ENCODE measurements around the gene GHRL. TPM values are rescaled to one million over a fixed set of nuclear protein-coding genes. Genes with fewer than 3 reads are reported as not detected.
A peak's percentile ranks its signal among the peaks of the same experiment; 100 is the strongest.

The GHRL gene
- total and polyA plus RNA-seq, 4 donors = 0.39 to 1.9 (median 1.6) TPM; not detected in 1

DNA sequence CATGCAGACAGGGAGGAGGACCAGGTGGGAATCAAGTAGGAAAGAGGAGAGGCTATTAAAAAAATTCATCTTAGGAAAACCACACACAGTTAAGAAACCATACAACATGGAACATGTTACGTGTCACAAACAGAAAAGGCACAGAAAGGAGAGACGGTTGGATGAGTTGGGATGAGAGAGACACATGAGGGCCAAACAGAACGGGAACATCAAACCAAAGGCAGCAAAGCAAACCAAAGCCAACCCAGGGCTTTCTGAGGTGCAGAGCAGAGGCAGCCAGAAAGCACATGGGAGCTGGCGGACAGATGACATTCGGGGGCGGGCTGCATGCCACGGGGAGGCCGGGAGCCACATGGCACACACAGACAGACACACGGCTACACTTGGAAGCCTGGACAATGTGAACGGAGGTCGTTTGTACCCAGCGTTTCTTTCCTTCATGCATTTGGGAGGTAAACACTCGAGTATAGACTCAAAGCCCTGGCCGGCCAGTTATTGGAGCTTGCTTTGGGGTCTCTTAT, 36.8 kb upstream of the GHRL start:
- no peaks in the 10 kb centered on the region for H3K9me3 ChIP-seq (ENCODE audit: control insufficient read depth, insufficient read depth, low read length)
- no peak overlapping the region for H3K4me3 ChIP-seq (ENCODE audit: low read depth, low read length)
- H3K27ac ChIP-seq (ENCODE audit: low read depth, low read length) = no peak overlapping the region
- DNase-seq (ENCODE audit: low read depth in 4 of 6, low spot score in 6 of 6) = no peak
- whole genome bisulfite sequencing (ENCODE audit: insufficient coverage) = 76% methylated on average over 12 of the region's 14 CpGs
- no peaks in the 10 kb centered on the region for H3K27me3 ChIP-seq (ENCODE audit: control insufficient read depth, insufficient read depth, low read length)
- H3K36me3 ChIP-seq (ENCODE audit: control insufficient read depth, insufficient read depth, low read length) = peaks cover 61% of the 10 kb centered on the region
- no peaks in the 10 kb centered on the region for H3K4me1 ChIP-seq (ENCODE audit: control insufficient read depth, insufficient read depth, low read length)

DNA sequence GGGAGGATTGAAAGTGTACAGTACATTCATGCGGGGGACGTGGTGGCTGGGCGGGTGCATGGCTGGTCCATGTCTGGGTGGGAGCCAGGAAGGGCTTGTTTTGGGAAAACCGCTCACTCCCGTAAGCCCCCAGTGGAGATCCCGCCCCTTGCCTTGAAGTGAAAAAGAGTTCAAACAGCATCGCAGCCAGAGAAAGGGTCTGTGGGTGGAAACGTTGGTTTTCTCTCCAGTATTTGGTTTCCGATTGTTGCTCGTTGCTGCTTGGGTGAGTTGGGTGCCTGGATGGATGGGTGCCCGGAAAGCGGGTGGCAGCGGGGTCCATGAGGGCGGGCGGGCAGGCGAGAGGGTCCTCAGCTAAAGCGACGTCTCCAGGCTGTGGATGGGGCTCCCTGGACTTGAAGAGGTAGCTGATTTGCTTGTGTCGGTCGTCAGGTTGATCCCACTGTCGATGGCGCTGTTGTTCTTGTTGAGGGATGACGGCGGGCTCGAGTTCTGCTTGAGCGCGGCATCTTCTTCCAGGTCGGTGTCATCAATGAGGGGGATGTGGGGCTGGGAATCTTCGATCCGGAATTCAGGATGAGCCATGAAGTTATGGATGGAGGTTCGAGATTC, 35.8 kb upstream of the GHRL start:
- 54% methylated on average over 30 of the region's 31 CpGs for WGBS (ENCODE audit: insufficient coverage)
- Histone ChIP-seq H3K27ac (ENCODE audit: low read depth, low read length) (no peak overlapping the region), H3K36me3 (ENCODE audit: control insufficient read depth, insufficient read depth, low read length) (peaks cover 51% of the 10 kb centered on the region)

GRCh38 chr3:10327592-10327991, 34.8 kb upstream of the GHRL start:
- no peak overlapping the region for H3K4me3 ChIP-seq (ENCODE audit: low read depth, low read length)
- WGBS (ENCODE audit: insufficient coverage) = 69% methylated on average over 9 of the region's 10 CpGs
- no peak overlapping the region for H3K27ac ChIP-seq (ENCODE audit: low read depth, low read length)
- H3K9me3 ChIP-seq (ENCODE audit: control insufficient read depth, insufficient read depth, low read length) = no peaks in the 10 kb centered on the region
- no peak for DNase-seq (ENCODE audit: low read depth in 4 of 6, low spot score in 6 of 6)
- no peaks in the 10 kb centered on the region for H3K4me1 ChIP-seq (ENCODE audit: control insufficient read depth, insufficient read depth, low read length)
- H3K36me3 ChIP-seq (ENCODE audit: control insufficient read depth, insufficient read depth, low read length) = peaks cover 42% of the 10 kb centered on the region
- no peaks in the 10 kb centered on the region for H3K27me3 ChIP-seq (ENCODE audit: control insufficient read depth, insufficient read depth, low read length)

More for the DNA sequence above, 35.8 kb upstream of the GHRL start:
- DNase-seq (ENCODE audit: low read depth in 4 of 6, low spot score in 6 of 6) = no peak
- no peak overlapping the region for H3K4me3 ChIP-seq (ENCODE audit: low read depth, low read length)
- no peaks in the 10 kb centered on the region for H3K27me3 ChIP-seq (ENCODE audit: control insufficient read depth, insufficient read depth, low read length)
- no peaks in the 10 kb centered on the region for H3K4me1 ChIP-seq (ENCODE audit: control insufficient read depth, insufficient read depth, low read length)
- no peaks in the 10 kb centered on the region for H3K9me3 ChIP-seq (ENCODE audit: control insufficient read depth, insufficient read depth, low read length)

DNA sequence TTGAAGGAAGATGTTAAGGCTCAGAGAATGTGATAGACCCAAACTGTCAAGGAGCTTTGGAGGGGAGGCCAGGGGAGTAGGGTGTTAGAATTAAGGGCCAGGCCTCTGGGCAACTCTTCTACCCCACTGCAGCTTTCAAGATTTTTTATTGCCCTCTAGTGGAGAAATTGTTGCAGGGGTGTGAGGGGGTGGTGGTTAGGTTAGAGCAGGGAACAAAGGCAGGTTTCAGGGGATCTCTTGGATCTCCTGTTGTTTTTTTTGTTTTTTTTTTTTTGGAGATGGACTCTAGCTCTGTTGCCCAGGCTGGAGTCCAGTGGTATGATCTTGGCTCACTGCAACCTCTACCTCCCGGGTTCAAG, 29.6 kb upstream of the GHRL start:
- no peak overlapping the region for H3K4me3 ChIP-seq (ENCODE audit: low read depth, low read length)
- no peaks in the 10 kb centered on the region for H3K27me3 ChIP-seq (ENCODE audit: control insufficient read depth, insufficient read depth, low read length)
- peaks cover 19% of the 10 kb centered on the region for H3K4me1 ChIP-seq (ENCODE audit: control insufficient read depth, insufficient read depth, low read length)
- DNase-seq (ENCODE audit: low read depth in 4 of 6, low spot score in 6 of 6) = no peak
- H3K27ac ChIP-seq (ENCODE audit: low read depth, low read length) = no peak overlapping the region
- no peaks in the 10 kb centered on the region for H3K9me3 ChIP-seq (ENCODE audit: control insufficient read depth, insufficient read depth, low read length)
- peaks cover 22% of the 10 kb centered on the region for H3K36me3 ChIP-seq (ENCODE audit: control insufficient read depth, insufficient read depth, low read length)
- WGBS (ENCODE audit: insufficient coverage) = no CpG with 5 or more reads among the region's 1 CpG

DNA sequence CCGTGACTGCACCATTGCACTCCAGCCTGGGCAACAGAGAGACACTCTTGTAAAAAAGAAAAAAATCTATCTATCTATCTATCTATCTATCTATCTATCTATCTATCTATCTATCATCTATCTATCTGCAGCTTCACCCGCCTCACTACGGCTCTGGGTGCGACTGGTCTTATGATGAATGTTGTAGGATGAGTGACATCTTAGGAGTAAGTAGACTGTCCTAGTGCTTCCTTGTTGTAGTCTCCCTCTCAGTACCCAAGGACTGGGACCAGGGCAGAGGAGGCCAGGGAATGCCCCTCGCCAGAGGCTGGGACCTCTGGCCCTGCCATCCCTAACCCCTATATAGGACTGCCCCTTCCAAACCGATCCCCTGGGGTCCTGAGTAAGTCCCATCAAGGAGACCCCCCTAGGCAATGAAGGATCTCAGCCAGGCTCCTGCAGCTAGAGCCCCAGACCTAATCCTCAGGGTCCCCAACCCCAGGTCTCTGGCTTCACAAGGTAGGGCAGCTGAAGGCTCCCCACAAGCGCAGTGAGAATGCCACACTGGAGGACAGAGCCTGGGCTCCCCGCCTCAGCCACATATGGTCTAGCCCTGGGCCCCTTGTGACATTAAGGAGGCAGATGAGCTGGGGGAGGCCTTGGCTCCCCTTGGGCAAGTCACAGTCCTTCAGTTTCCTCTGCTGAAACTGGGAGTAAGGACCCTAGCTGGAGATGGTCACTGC, 29.0 kb upstream of the GHRL start:
- Histone ChIP-seq H3K27me3 (ENCODE audit: control insufficient read depth, insufficient read depth, low read length) (no peaks in the 10 kb centered on the region), H3K4me1 (ENCODE audit: control insufficient read depth, insufficient read depth, low read length) (peaks cover 19% of the 10 kb centered on the region), H3K9me3 (ENCODE audit: control insufficient read depth, insufficient read depth, low read length) (no peaks in the 10 kb centered on the region), H3K36me3 (ENCODE audit: control insufficient read depth, insufficient read depth, low read length) (peaks cover 25% of the 10 kb centered on the region), H3K4me3 (ENCODE audit: low read depth, low read length) (peak overlapping the region; percentile 100), H3K27ac (ENCODE audit: low read depth, low read length) (no peak overlapping the region)
- WGBS (ENCODE audit: insufficient coverage) = 95% methylated on average over 4 of the region's 8 CpGs
- no peak for DNase-seq (ENCODE audit: low read depth in 4 of 6, low spot score in 6 of 6)

DNA sequence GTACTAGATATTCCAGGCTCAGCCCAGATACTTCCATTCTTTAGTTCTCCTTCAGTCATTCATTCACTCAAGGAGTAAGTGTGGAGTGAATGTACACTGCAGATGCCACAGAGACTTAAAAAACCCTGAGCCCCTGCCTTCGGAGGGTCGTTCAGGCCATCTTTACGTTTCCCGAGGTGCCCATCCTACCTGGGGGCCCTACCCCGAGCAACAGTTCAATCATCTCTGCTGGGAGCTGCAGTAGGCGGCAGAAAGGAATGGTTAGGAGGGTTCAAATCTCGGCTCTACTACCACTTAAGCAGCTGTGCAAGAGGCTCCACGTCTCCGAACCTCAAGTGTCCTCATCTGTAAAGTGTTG, 27.6 kb upstream of the GHRL start:
- WGBS (ENCODE audit: insufficient coverage) = 0% methylated on average over 8 of the region's 9 CpGs
- peak overlapping the region; percentile 73 for H3K27ac ChIP-seq (ENCODE audit: low read depth, low read length)
- DNase-seq (ENCODE audit: low read depth in 4 of 6, low spot score in 6 of 6) = no peak
- H3K27me3 ChIP-seq (ENCODE audit: control insufficient read depth, insufficient read depth, low read length) = no peaks in the 10 kb centered on the region
- H3K4me3 ChIP-seq (ENCODE audit: low read depth, low read length) = peak overlapping the region; percentile 100
- H3K36me3 ChIP-seq (ENCODE audit: control insufficient read depth, insufficient read depth, low read length) = peaks cover 31% of the 10 kb centered on the region
- H3K9me3 ChIP-seq (ENCODE audit: control insufficient read depth, insufficient read depth, low read length) = no peaks in the 10 kb centered on the region
- H3K4me1 ChIP-seq (ENCODE audit: control insufficient read depth, insufficient read depth, low read length) = peaks cover 19% of the 10 kb centered on the region

- H3K36me3 ChIP-seq (ENCODE audit: control insufficient read depth, insufficient read depth, low read length) = peaks cover 36% of the 10 kb centered on the region
- WGBS (ENCODE audit: insufficient coverage) = 5% methylated on average over 2 of the region's 3 CpGs
- no peaks in the 10 kb centered on the region for H3K9me3 ChIP-seq (ENCODE audit: control insufficient read depth, insufficient read depth, low read length)
- H3K27me3 ChIP-seq (ENCODE audit: control insufficient read depth, insufficient read depth, low read length) = no peaks in the 10 kb centered on the region
- no peak overlapping the region for H3K27ac ChIP-seq (ENCODE audit: low read depth, low read length)
- H3K4me1 ChIP-seq (ENCODE audit: control insufficient read depth, insufficient read depth, low read length) = peaks cover 19% of the 10 kb centered on the region
- DNase-seq (ENCODE audit: low read depth in 4 of 6, low spot score in 6 of 6) = no peak
- H3K4me3 ChIP-seq (ENCODE audit: low read depth, low read length) = peak overlapping the region; percentile 100
Observed at GRCh38 chr3:10319804-10320203, 27.1 kb upstream of the GHRL start.

- no peak overlapping the region for H3K27ac ChIP-seq (ENCODE audit: low read depth, low read length)
- H3K4me1 ChIP-seq (ENCODE audit: control insufficient read depth, insufficient read depth, low read length) = peaks cover 19% of the 10 kb centered on the region
- H3K9me3 ChIP-seq (ENCODE audit: control insufficient read depth, insufficient read depth, low read length) = no peaks in the 10 kb centered on the region
- 76% methylated on average over 3 of the region's 6 CpGs for whole genome bisulfite sequencing (ENCODE audit: insufficient coverage)
- peaks cover 39% of the 10 kb centered on the region for H3K36me3 ChIP-seq (ENCODE audit: control insufficient read depth, insufficient read depth, low read length)
- no peak for DNase-seq (ENCODE audit: low read depth in 4 of 6, low spot score in 6 of 6)
- no peaks in the 10 kb centered on the region for H3K27me3 ChIP-seq (ENCODE audit: control insufficient read depth, insufficient read depth, low read length)
- no peak overlapping the region for H3K4me3 ChIP-seq (ENCODE audit: low read depth, low read length)
Observed at GRCh38 chr3:10319251-10319650, 26.5 kb upstream of the GHRL start.

- no peak overlapping the region for H3K4me3 ChIP-seq (ENCODE audit: low read depth, low read length)
- H3K4me1 ChIP-seq (ENCODE audit: control insufficient read depth, insufficient read depth, low read length) = peaks cover 19% of the 10 kb centered on the region
- H3K27ac ChIP-seq (ENCODE audit: low read depth, low read length) = no peak overlapping the region
- DNase-seq (ENCODE audit: low read depth in 4 of 6, low spot score in 6 of 6) = no peak
- no peaks in the 10 kb centered on the region for H3K27me3 ChIP-seq (ENCODE audit: control insufficient read depth, insufficient read depth, low read length)
- no peaks in the 10 kb centered on the region for H3K9me3 ChIP-seq (ENCODE audit: control insufficient read depth, insufficient read depth, low read length)
- peaks cover 48% of the 10 kb centered on the region for H3K36me3 ChIP-seq (ENCODE audit: control insufficient read depth, insufficient read depth, low read length)
- 93% methylated on average over 3 of the region's 3 CpGs for WGBS (ENCODE audit: insufficient coverage)
Observed at GRCh38 chr3:10317961-10318350, 25.2 kb upstream of the GHRL start.

Data from spinal cord (tissue), 10 donors.